AG09309 (cell line): ENCODE results near the gene CNOT3.
A peak's percentile ranks its signal among the peaks of the same experiment; 100 is the strongest.

Experiments
- DNase-seq: peaks from one replicate; pipeline ENCODE4 v3.0.0-alpha.2; 2010; ENCODE audit warnings: low read depth
- H3K4me3 ChIP-seq: 2 replicates; pipeline ENCODE4 v1.5.1; 2011; ENCODE audit warnings: mild to moderate bottlenecking, low read depth, low read length, moderate library complexity; ENCODE audit not compliant: control insufficient read depth
- CTCF ChIP-seq: IDR thresholded peaks from 2 replicates; pipeline ENCODE4 v1.5.1; 2011; ENCODE audit warnings: mild to moderate bottlenecking, low read depth, low read length, inconsistent platforms; ENCODE audit not compliant: insufficient read depth, control insufficient read depth; ENCODE audit errors: missing control alignments

CNOT3 gene

GRCh38 chr19:54100561-54100960, 37.0 kb upstream of the CNOT3 start, which contains the start of gene OSCAR:
Gene OSCAR, minus strand, starts transcription at chr19:54100803. Its CDS starts 11 bp downstream, at chr19:54100792.
- DNase-seq, result no peak

GRCh38 chr19:54102421-54103169, 35.0 kb upstream of the CNOT3 start, which contains the start of gene NDUFA3:
Gene NDUFA3, plus strand, starts transcription at chr19:54102855. Its CDS starts 24 bp downstream, at chr19:54102879.
- H3K4me3 ChIP-seq, result peak within 1 kb of the TSS; percentile 99
- peak; percentile 93 for DNase-seq
- TF ChIP-seq CTCF, result no peak

More at GRCh38 chr19:54100561-54100960, 37.0 kb upstream of the CNOT3 start, which contains the start of gene OSCAR:
- no peak within 1 kb of the TSS for H3K4me3 ChIP-seq
- no peak for TF ChIP-seq CTCF

DNA sequence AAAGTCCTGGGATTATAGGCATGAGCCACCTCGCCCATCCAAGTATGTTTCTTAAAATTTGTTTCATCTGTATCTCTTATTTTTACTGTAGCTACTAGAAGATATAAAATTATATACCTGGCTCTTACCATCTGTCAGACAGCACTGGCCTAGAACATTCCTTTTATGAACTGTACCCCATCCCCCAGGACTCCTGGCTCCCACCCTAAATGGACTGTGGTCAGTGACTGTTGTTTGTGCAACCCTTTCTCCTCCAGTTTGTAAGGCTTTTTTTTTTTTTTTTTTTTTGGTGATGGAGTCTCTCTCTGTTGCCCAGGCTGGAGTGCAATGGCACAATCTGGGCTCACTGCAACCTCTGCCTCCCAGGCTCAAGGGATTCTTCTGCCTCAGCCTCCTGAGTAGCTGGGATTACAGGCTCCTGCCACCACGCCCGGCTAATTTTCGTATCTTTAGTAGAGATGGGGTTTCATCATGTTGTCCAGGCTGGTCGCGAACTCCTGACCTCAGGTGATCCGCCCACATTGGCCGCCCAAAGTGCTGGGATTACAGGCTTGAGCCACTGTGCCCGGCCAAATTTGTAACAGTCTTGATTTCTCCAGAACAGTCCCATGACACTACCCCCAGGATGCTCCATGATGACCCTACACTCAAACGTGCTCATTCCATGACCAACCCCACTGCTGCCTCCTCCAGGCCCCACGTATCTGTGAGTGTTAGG, 32.4 kb upstream of the CNOT3 start:
- H3K4me3 ChIP-seq, result no peak overlapping the region
- no peak for TF ChIP-seq CTCF
- DNase-seq, result no peak

GRCh38 chr19:54105796-54106195, 31.8 kb upstream of the CNOT3 start:
- DNase-seq, result no peak
- TF ChIP-seq CTCF, result no peak
- no peak overlapping the region for H3K4me3 ChIP-seq

GRCh38 chr19:54106716-54107115, 30.8 kb upstream of the CNOT3 start:
- no peak for TF ChIP-seq CTCF
- H3K4me3 ChIP-seq, result no peak overlapping the region
- no peak for DNase-seq

- DNase-seq, result no peak
- H3K4me3 ChIP-seq, result no peak overlapping the region
- no peak for TF ChIP-seq CTCF
These were observed 29.6 kb upstream of the CNOT3 start for GRCh38 chr19:54107876-54108490.
